BLaER1 treated with 17β-estradiol and CSF1 and Interleukin-3, amounts not matched to agents 10 nM and 100 nM (cell line): ENCODE data around the gene GRIK2.
"Not testable (repeated sequence)": the region's sequence is repeated elsewhere in the genome, so short reads cannot be mapped to it uniquely, and the experiment has no call there.

Experiments used
- H3K27ac ChIP-seq, 11 experiments: shearing (Covaris generic); formaldehyde crosslinking; 2 replicates each; pipeline ENCODE4 v1.8.1; 2022
- H3K27me3 ChIP-seq, 11 experiments: shearing (Covaris generic); formaldehyde crosslinking; 2 replicates each; pipeline ENCODE4 v1.8.1; 2022
- H3K36me3 ChIP-seq, 11 experiments: shearing (Covaris generic); formaldehyde crosslinking; 2 replicates each; pipeline ENCODE4 v1.8.1; 2022
- H3K4me1 ChIP-seq, 10 experiments: shearing (Covaris generic); formaldehyde crosslinking; 2 replicates each; pipeline ENCODE4 v1.8.1; 2022
- H3K4me2 ChIP-seq, 11 experiments: shearing (Covaris generic); formaldehyde crosslinking; 2 replicates each; pipeline ENCODE4 v1.8.1; 2022
- H3K4me3 ChIP-seq, 10 experiments: shearing (Covaris generic); formaldehyde crosslinking; 2 replicates each; pipeline ENCODE4 v1.8.1; 2022
- H3K9ac ChIP-seq, 11 experiments: shearing (Covaris generic); formaldehyde crosslinking; 2 replicates each; pipeline ENCODE4 v1.8.1; 2022
- H3K9me3 ChIP-seq, 11 experiments: shearing (Covaris generic); formaldehyde crosslinking; replicated peaks in 1 of 11; 2 replicates each; pipeline ENCODE4 v1.8.1; 2022
- H4K20me1 ChIP-seq, 11 experiments: shearing (Covaris generic); formaldehyde crosslinking; 2 replicates each; pipeline ENCODE4 v1.8.1; 2022
- Cebpa-rat ChIP-seq, 11 experiments: shearing (Covaris generic); IDR thresholded peaks; 2 replicates each; pipeline ENCODE4 v1.8.1; 2022

GRIK2 gene

GRCh38 chr6:102038964-102039363 is 645.5 kb downstream of the GRIK2 start:
- Histone ChIP-seq H3K4me1 (no peaks in the 10 kb centered on the region), H3K9me3 (peaks cover 0 to 7% (median 0%) of the 10 kb centered on the region in 11 experiments; a peak in 3 of 22 replicates), H3K9ac (no peak overlapping the region), H3K4me2 (no peak overlapping the region), H4K20me1 (no peaks in the 10 kb centered on the region), H3K27me3 (no peaks in the 10 kb centered on the region), H3K27ac (no peak overlapping the region), H3K4me3 (no peak overlapping the region), H3K36me3 (no peaks in the 10 kb centered on the region)
- no peak for TF ChIP-seq Cebpa-rat (IDR thresholded peaks at IDR 0.05)

- H3K27ac ChIP-seq = no peak overlapping the region
- H3K4me3 ChIP-seq = no peak overlapping the region
- no peak overlapping the region for H3K9ac ChIP-seq
- peaks cover 0 to 12% (median 0%) of the 10 kb centered on the region in 11 experiments; a peak in 3 of 22 replicates for H3K9me3 ChIP-seq
- TF ChIP-seq Cebpa-rat (IDR thresholded peaks at IDR 0.05) = no peak
- no peak overlapping the region for H3K4me2 ChIP-seq
- H3K27me3 ChIP-seq = no peaks in the 10 kb centered on the region
- H3K4me1 ChIP-seq = no peaks in the 10 kb centered on the region
- H3K36me3 ChIP-seq = no peaks in the 10 kb centered on the region
- H4K20me1 ChIP-seq = no peaks in the 10 kb centered on the region
These were observed 645.9 kb downstream of the GRIK2 start for GRCh38 chr6:102039441-102039840.

GRCh38 chr6:102051001-102051400 is 657.5 kb downstream of the GRIK2 start:
- TF ChIP-seq Cebpa-rat (IDR thresholded peaks at IDR 0.05) = no peak
- Histone ChIP-seq H3K27ac (no peak overlapping the region), H3K9ac (no peak overlapping the region)

DNA sequence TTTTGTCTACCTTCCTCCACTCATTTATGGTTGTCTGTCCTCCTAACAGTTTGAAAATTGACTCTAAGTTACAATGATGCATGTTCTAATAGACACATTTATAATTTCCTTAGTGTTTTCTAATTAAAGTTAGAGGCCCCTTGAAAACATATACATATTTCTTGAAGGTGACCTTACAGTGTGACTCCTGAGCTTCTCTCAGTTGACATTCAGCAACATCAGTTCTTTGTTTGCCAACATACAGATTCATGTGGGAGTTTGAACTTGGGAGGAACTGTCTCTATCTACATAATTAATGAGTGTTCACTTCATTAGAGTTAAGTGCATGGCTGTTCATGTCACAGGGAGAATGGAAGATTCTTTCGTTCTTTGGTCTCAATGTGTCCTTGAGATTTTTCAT is 658.2 kb downstream of the GRIK2 start:
- Histone ChIP-seq H3K9ac (no peak overlapping the region), H3K9me3 (no peaks in the 10 kb centered on the region), H4K20me1 (no peaks in the 10 kb centered on the region), H3K36me3 (no peaks in the 10 kb centered on the region), H3K27ac (no peak overlapping the region), H3K4me2 (no peak overlapping the region), H3K27me3 (no peaks in the 10 kb centered on the region), H3K4me1 (no peaks in the 10 kb centered on the region), H3K4me3 (no peak overlapping the region)
- TF ChIP-seq Cebpa-rat (IDR thresholded peaks at IDR 0.05) = no peak

More at GRCh38 chr6:102051001-102051400, 657.5 kb downstream of the GRIK2 start:
- Histone ChIP-seq H3K27me3 (no peaks in the 10 kb centered on the region), H3K4me2 (no peak overlapping the region), H4K20me1 (no peaks in the 10 kb centered on the region), H3K4me1 (no peaks in the 10 kb centered on the region), H3K4me3 (no peak overlapping the region), H3K36me3 (no peaks in the 10 kb centered on the region), H3K9me3 (no peaks in the 10 kb centered on the region; a peak in 1 of 22 replicates)

DNA sequence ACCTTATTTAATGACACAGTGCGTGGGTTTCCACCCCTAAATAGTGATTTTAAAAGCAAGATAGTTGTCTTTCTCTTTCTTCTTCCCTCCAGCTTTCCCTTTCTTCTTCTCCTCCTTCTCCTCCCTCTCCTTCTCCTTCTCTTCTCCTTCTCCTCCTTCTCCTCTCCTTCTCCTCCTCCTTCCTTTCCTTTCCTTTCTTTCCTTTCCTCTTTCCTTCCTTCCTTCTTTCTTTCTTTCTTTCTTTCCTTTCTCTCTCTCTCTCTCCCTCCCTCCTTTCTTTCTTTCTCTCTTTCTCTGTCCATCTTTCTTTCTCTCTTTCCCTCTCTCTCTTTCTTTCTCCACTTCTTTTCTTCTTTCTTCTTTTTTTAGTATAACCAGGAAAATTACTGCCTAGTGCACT is 670.6 kb downstream of the GRIK2 start:
- Histone ChIP-seq H3K27ac (no peak overlapping the region), H3K9ac (no peak overlapping the region), H3K36me3 (no peaks in the 10 kb centered on the region), H3K4me2 (no peak overlapping the region), H3K27me3 (no peaks in the 10 kb centered on the region), H3K9me3 (no peaks in the 10 kb centered on the region), H3K4me3 (no peak overlapping the region), H4K20me1 (no peaks in the 10 kb centered on the region), H3K4me1 (no peaks in the 10 kb centered on the region)
- TF ChIP-seq Cebpa-rat (IDR thresholded peaks at IDR 0.05) = no peak

- no peak for TF ChIP-seq Cebpa-rat (IDR thresholded peaks at IDR 0.05)
- no peak overlapping the region for H3K4me3 ChIP-seq
- no peak overlapping the region for H3K27ac ChIP-seq
- no peaks in the 10 kb centered on the region for H3K4me1 ChIP-seq
- H3K36me3 ChIP-seq = no peaks in the 10 kb centered on the region
- H4K20me1 ChIP-seq = no peaks in the 10 kb centered on the region
- H3K9ac ChIP-seq = no peak overlapping the region
- H3K4me2 ChIP-seq = no peak overlapping the region
- no peaks in the 10 kb centered on the region for H3K9me3 ChIP-seq
- no peaks in the 10 kb centered on the region for H3K27me3 ChIP-seq
These were observed 672.8 kb downstream of the GRIK2 start for GRCh38 chr6:102066301-102066700.

DNA sequence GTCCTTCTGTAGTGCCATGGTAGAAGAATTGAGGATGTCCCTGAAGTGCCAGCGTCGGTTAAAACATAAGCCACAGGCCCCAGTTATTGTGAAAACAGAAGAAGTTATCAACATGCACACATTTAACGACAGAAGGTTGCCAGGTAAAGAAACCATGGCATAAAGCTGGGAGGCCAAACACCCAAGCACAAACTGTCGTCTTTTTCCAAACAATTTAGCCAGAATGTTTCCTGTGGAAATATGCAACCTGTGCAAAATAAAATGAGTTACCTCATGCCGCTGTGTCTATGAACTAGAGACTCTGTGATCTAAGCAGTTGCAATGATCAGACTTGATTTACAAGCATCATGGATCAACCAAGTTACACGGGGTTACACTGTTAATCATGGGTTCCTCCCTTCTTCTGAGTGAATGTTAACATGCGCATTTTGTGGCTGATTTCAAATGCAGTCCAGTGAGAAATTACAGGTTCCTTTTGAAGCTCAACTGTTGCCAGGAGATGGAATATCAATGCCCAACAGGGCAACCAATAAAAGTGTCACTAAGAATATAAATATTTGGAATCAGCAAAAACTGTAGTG is 674.9 kb downstream of the GRIK2 start:
- Histone ChIP-seq H3K4me1 (no peaks in the 10 kb centered on the region), H3K4me2 (no peak overlapping the region), H3K9ac (no peak overlapping the region), H3K4me3 (no peak overlapping the region), H3K36me3 (no peaks in the 10 kb centered on the region), H4K20me1 (no peaks in the 10 kb centered on the region), H3K9me3 (no peaks in the 10 kb centered on the region), H3K27ac (no peak overlapping the region), H3K27me3 (no peaks in the 10 kb centered on the region)
- no peak for TF ChIP-seq Cebpa-rat (IDR thresholded peaks at IDR 0.05)

- H4K20me1 ChIP-seq = no peaks in the 10 kb centered on the region
- H3K4me3 ChIP-seq = no peak overlapping the region
- no peaks in the 10 kb centered on the region for H3K27me3 ChIP-seq
- H3K9ac ChIP-seq = no peak overlapping the region
- no peaks in the 10 kb centered on the region for H3K9me3 ChIP-seq
- no peak for TF ChIP-seq Cebpa-rat (IDR thresholded peaks at IDR 0.05)
- no peak overlapping the region for H3K27ac ChIP-seq
- no peak overlapping the region for H3K4me2 ChIP-seq
- H3K4me1 ChIP-seq = no peaks in the 10 kb centered on the region
- no peaks in the 10 kb centered on the region for H3K36me3 ChIP-seq
These were observed 682.0 kb downstream of the GRIK2 start for GRCh38 chr6:102075539-102075938.

DNA sequence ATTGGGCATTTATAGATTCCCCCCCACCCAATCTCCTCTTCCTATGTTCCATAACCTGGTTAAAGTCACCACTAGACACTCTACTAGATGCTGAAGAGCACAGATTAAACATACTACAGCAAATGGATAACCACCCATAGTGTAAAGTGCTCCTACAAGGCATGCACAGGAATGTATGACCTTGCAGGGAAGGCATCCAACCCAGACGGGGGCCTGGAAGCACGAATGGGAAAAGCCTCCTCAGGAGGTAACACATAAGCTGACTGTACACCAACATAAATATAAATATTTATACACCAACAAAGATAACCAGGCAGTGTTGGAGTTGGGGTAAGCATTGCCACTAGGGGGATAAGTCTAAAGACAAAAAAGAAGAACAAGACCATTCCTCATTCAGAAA is 691.7 kb downstream of the GRIK2 start:
- no peak overlapping the region for H3K9ac ChIP-seq
- H3K36me3 ChIP-seq = no peaks in the 10 kb centered on the region
- no peak for TF ChIP-seq Cebpa-rat (IDR thresholded peaks at IDR 0.05)
- no peaks in the 10 kb centered on the region for H3K9me3 ChIP-seq
- H3K4me2 ChIP-seq = no peak overlapping the region
- H4K20me1 ChIP-seq = no peaks in the 10 kb centered on the region
- H3K4me3 ChIP-seq = no peak overlapping the region
- H3K4me1 ChIP-seq = no peaks in the 10 kb centered on the region
- no peaks in the 10 kb centered on the region for H3K27me3 ChIP-seq
- no peak overlapping the region for H3K27ac ChIP-seq

- not testable (repeated sequence) for H3K9ac ChIP-seq, H3K4me1 ChIP-seq, H3K36me3 ChIP-seq, H3K4me3 ChIP-seq, H3K27ac ChIP-seq, H4K20me1 ChIP-seq, H3K9me3 ChIP-seq, H3K27me3 ChIP-seq, H3K4me2 ChIP-seq
These were observed 694.7 kb downstream of the GRIK2 start for GRCh38 chr6:102088160-102088559.
